Stimulated activated CD8-positive, alpha-beta memory T cell treated with anti-CD3 and anti-CD28 coated beads, Interleukin-7, amount 100 ng/mL, for 4 hours (primary cell): Measurements from ENCODE around the gene CENPV.
"Not testable (repeated sequence)": the region's sequence is repeated elsewhere in the genome, so short reads cannot be mapped to it uniquely, and the experiment has no call there.

ENCODE experiments used
- DNase-seq, 2 donors: peaks; one replicate each; pipeline ENCODE4 v3.0.0-alpha.2; 2020; ENCODE audit warnings: low read depth in 2 of 2

CENPV gene

GRCh38 chr17:16313139-16314090 lies 39.9 kb downstream of the CENPV start:
- DNase-seq = no peak

DNA sequence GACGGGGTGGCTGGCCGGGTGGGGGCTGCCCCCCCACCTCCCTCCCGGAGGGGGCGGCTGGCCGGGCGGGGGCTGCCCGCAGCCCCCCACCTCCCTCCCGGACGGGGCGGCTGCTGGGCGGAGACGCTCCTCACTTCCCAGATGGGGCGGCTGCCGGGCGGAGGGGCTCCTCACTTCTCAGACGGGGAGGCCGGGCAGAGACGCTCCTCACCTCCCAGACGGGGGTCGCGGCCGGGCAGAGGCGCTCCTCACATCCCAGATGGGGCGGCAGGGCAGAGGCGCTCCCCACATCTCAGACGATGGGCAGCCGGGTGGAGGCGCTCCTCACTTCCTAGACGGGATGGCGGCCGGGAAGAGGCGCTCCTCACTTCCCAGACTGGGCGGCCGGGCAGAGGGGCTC lies 41.2 kb downstream of the CENPV start:
- DNase-seq = not testable (repeated sequence)

GRCh38 chr17:16306211-16306610 lies 47.1 kb downstream of the CENPV start:
- DNase-seq = no peak

GRCh38 chr17:16304830-16305229 lies 48.4 kb downstream of the CENPV start:
- DNase-seq = no peak

- DNase-seq = no peak
These were observed 50.4 kb downstream of the CENPV start for GRCh38 chr17:16302856-16303255.

DNA sequence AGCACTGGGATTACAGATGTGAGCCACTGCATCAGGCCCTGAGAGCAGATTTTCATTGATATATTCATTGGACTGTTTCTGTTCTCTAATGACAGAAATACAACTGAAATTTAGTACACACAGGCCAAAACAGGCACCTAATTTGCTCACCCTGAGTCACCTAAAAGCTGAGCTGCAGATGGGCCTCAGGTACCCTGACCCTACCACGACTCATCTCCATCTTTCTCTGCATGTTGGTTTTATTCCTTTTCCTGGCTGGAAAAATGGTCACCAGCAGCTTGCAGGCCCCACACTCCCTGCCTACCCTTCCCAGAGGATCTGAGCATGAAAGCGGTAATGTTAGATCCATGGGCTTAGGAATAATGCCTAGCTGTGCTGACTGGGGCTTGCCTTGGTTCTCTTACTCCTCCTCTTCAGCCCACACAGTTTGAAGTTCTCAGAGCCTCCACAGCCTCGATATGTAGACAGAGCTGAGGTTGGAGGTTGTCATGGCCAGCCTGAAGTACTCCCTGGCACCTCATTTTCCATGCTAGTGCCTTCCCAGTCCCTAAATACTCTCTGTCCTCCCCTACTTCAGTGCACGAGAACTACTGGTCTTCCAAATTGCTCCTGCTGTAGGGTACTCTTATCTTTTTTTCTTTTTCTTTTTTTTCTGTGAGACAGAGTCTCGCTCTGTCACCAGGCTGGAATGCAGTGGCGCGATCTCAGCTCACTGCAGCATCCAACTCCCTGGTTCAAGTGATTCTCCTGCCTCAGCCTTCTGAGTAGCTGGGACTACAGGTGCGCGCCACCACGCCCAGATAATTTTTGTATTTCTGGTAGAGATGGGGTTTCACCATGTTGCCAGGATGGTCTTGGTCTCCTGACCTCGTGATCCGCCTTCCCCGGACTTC lies 51.1 kb downstream of the CENPV start:
- DNase-seq = no peak

DNA sequence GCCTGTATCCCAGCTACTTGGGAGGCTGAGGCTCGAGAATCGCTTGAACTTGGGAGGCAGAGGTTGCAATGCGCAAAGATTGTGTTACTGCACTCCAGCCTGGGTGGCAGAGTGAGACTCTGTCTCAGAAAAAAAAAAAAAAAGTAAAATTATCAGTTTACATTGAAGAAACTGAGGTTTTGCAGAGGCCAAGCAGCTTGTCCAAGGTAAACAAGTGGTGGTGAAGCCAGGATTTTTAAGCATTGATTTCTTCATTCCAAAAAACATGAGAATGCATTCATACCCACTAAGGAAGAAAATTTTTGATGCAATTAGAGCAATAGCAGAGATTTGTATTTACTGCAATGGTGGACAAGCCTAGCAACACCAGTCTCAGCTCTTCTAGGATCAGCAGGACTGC lies 52.7 kb downstream of the CENPV start:
- DNase-seq = no peak

DNA sequence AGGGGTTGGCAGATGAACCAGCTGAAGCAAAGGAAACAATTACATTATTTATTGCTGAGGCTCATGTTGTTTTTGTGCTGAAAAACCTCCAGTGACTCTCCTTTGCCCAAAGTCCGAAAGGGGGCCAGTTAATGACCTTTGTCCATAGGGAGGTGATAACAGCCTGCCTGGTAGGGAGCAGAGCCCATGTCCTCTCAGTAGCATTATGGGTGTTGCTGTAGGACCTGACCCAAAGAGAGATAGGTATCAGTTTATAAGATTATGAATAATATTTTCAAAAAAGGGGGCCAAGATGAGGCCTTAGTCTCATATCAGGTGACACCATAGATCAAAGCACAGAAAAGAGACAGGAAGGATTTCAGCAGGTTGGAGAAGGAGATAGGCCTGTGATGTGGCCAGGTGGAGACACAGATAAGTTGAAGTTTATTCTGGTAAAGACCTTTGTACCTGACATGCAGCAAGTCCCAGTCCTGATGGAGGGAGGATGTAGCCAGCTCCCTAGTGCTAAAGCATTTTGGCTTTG lies 55.1 kb downstream of the CENPV start:
- DNase-seq = no peak

DNA sequence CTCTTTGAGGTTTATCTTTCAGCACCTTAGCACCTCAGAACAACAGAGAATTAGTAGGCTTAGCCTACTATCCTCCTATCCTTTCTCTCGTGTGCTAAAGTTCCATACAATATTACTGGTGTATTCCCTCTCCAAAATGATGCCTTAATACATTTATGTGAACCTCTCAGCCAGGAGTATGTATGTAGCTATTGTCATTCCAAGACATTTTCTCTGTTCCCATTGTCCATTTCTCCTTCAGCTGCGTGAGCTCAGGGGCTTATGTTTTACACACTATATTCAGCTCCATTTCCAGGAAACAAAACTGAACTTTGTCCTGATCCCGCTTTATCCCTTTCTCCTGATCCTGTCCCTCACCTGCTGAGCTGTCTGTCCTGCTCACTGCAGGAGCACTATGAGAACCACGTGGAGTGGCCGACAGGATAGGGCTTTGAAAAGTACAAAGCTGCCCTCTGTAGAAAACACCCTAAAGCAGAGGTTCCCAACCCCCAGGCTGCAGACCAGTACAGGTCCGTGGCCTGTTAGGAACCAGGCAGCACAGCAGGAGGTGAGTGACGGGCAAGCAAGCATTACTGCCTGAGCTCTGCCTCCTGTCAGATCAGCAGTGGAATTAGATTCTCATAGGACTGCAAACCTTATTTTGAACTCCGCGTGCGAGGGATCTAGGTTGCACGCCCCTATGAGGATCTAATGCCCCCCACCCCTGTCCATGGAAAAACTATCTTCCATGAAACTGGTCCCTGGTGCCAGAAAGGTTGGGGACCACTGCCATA lies 55.7 kb downstream of the CENPV start:
- DNase-seq = no peak

DNA sequence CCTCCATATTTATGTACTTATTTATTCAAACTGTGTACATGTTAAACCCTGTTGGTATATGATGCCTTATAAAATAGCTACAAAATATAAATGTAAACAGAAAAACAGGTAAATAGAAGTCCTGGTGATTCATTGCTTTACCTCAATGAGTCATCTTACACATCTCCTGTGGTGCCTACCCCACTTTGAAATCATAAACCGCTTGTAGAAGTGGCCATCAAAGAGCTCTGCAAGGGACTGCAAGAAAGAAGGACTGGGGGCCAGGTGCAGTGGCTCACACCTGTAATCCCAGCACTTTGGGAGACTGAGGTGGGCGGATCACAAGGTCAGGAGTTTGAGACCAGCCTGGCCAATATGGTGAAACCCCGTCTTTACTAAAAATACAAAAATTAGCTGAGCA lies 57.2 kb downstream of the CENPV start:
- DNase-seq = not testable (repeated sequence)

DNA sequence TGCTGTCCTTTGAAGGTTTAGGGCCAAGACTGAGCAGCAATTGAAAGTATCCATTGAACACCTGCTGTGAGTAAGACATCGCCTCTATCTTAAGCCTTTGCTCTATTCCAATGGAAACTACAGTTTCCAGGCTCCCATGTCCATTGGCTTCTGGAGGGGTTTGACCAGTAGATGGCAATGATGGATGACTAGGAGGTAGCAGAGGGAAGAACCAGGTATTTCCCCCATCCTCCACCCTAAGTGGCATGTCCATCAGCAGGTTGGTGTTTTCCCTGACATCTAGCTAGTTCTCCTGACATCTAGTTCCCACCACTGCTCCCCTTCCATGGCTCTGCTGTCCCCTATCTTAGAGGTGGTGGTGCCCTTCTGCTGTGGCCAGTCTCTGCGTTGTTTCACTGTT lies 58.7 kb downstream of the CENPV start:
- DNase-seq = no peak

DNA sequence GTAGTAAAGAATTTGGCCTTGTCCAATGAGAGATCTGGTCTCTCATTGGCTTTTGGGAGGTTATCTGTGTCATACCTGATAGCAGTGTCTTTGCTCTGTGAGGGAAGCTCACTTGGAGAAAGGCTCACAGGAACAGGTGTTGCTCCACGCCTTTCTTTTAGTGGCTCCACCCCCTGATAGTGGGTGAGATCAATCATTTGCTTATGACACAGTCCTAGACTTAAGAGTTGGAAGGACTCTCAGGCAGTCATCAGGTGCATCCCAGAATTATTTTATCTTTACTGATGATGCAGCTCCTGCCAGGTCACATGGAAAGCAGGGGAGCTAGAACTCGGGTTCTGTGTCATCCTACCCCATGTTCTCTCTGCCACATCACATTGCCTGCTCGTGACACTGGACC lies 59.3 kb downstream of the CENPV start:
- no peak for DNase-seq
